ENCODE results near the gene LTB4R2. TPM values are rescaled to one million over a fixed set of nuclear protein-coding genes. Genes with fewer than 3 reads are reported as not detected.

LTB4R2 gene
- polyA plus RNA-seq, 2 of the 4 experiments (the other 2 are of a cell fraction) = 5.8 to 8.6 TPM

DNA sequence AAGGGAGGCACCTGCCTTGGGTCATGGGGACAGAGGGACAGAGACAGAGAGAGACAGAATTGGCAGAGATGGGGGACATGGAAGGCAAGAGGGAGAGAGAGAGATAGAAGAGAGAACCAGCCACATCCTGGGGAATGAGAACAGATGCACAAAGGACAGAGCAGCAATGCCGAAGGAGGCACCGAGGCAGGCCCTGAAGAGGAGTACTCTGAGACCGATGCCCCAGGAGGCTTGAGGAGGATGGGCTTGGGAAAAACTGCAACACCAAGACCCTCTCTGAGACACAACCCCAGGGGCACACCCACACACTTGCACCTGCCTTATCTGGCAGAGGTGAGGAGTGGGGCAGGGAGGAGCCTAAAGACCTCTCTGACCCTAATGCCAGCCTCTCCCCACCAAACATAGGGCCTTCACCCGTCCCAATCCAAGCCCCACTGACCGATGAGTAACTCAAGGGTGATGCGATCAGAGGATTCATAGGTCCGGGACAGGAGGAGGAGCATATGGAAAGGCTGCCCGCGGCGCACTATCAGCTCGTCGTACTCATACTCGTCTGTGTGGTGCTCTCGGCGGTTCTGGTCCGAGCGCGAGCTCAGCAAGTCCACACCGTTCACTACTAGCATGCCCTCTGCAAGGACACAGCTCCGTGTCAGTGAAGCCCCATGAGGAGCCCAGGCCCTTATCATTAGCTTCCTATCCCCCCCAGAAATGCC lies 48.5 kb upstream of the LTB4R2 start:
- H3K27ac ChIP-seq = no peak overlapping the region
- DNase-seq (ENCODE audit: low read depth in 1 of 2, low spot score in 1 of 2) = no peak
- H3K9me3 ChIP-seq = no peaks in the 10 kb centered on the region
- TF ChIP-seq HOXB5 (CRISPR knock-in tag; IDR thresholded peaks at IDR 0.05) = no peak
- TF ChIP-seq JUN (IDR thresholded peaks at IDR 0.05) = no peak
- no peak for TF ChIP-seq RCOR1 (IDR thresholded peaks at IDR 0.05; ENCODE audit: low read depth, low read length)
- TF ChIP-seq CBX2 (IDR thresholded peaks at IDR 0.05; ENCODE audit: borderline replicate concordance, low read depth) = no peak
- TF ChIP-seq GATA3 (IDR thresholded peaks at IDR 0.05; ENCODE audit: borderline replicate concordance) = no peak
- no peak for TF ChIP-seq CHD4 (IDR thresholded peaks at IDR 0.05; ENCODE audit: borderline replicate concordance)
- TF ChIP-seq HOXB13 (CRISPR knock-in tag; IDR thresholded peaks at IDR 0.05; ENCODE audit: low read depth) = no peak
- H3K4me1 ChIP-seq = peaks cover 8% of the 10 kb centered on the region
- WGBS (ENCODE audit: missing lambda C conversion rate) = 87% methylated on average over 20 of the region's 20 CpGs
- H3K4me3 ChIP-seq = no peak overlapping the region
- no peak overlapping the region for H3K4me2 ChIP-seq
- ChIA-PET CTCF (interaction anchor here (1.0 to 34.0 kb wide), 7 partner anchors 8 to 48 kb away, joined by 3 to 469 read pairs (median 4); partner anchors contain the start of genes CHMP4A, CIDEB, DHRS1 and LTB4R), POLR2A (interaction anchor here (2.0 kb wide), 1 partner anchor 10 kb away, joined by 12 read pairs; the partner anchor contains the start of gene RABGGTA)
- no peak for FAIRE-seq
- no peak for ATAC-seq

DNA sequence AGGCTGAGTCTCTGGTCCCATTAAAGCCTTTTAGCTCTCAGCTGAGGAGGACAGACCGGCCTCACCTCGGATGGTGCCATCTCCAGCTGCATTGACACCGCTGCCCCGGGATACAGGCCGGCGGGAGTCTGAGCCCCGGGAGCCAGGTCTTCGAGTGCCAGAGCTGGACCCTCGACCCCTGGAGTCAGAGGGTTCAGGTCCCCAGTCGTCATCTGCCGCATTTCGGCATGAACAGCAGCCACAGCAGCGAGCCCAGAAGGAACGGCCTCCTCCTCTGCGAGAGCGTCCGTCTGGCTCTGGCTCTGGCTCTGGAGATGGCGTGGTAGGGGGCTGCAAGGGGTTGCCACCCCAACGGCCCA lies 48.0 kb upstream of the LTB4R2 start:
- ChIA-PET CTCF (interaction anchor here (1.3 to 34.0 kb wide), 6 partner anchors 9 to 41 kb away, joined by 4 to 469 read pairs (median 8); partner anchors contain the start of genes CIDEB, DHRS1, LTB4R and LTB4R2), POLR2A (interaction anchor here (2.0 kb wide), 1 partner anchor 9 kb away, joined by 12 read pairs; the partner anchor contains the start of gene RABGGTA)
- ATAC-seq (no peak), DNase-seq (ENCODE audit: low read depth in 1 of 2, low spot score in 1 of 2) (no peak), FAIRE-seq (no peak)
- Histone ChIP-seq H3K4me1 (peaks cover 8% of the 10 kb centered on the region), H3K4me2 (no peak overlapping the region), H3K4me3 (no peak overlapping the region), H3K9me3 (no peaks in the 10 kb centered on the region), H3K27ac (no peak overlapping the region)
- 83% methylated on average over 12 of the region's 19 CpGs for WGBS (ENCODE audit: missing lambda C conversion rate)
- TF ChIP-seq TFCP2L1 (CRISPR knock-in tag; IDR thresholded peaks at IDR 0.05) (no peak), SREBF2 (IDR thresholded peaks at IDR 0.05) (no peak), ZNF302 (CRISPR knock-in tag; IDR thresholded peaks at IDR 0.05) (no peak), CBX2 (IDR thresholded peaks at IDR 0.05; ENCODE audit: borderline replicate concordance, low read depth) (no peak), FOSB (CRISPR knock-in tag; IDR thresholded peaks at IDR 0.05) (no peak), SMC3 (IDR thresholded peaks at IDR 0.05) (no peak), MYC (IDR thresholded peaks at IDR 0.05; ENCODE audit: borderline replicate concordance, low read length) (no peak), KDM5A (IDR thresholded peaks at IDR 0.05) (no peak), EHF (CRISPR knock-in tag; IDR thresholded peaks at IDR 0.05) (no peak), HOXA7 (CRISPR knock-in tag; IDR thresholded peaks at IDR 0.05) (no peak), FOSL2 (IDR thresholded peaks at IDR 0.05) (no peak), FOSL2 (CRISPR knock-in tag; IDR thresholded peaks at IDR 0.05) (no peak)
- TF ChIP-seq, protein P1, sequence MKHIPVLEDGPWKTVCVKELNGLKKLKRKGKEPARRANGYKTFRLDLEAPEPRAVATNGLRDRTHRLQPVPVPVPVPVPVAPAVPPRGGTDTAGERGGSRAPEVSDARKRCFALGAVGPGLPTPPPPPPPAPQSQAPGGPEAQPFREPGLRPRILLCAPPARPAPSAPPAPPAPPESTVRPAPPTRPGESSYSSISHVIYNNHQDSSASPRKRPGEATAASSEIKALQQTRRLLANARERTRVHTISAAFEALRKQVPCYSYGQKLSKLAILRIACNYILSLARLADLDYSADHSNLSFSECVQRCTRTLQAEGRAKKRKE (CRISPR knock-in tag; IDR thresholded peaks at IDR 0.05; ENCODE audit: low read depth) = no peak

DNA sequence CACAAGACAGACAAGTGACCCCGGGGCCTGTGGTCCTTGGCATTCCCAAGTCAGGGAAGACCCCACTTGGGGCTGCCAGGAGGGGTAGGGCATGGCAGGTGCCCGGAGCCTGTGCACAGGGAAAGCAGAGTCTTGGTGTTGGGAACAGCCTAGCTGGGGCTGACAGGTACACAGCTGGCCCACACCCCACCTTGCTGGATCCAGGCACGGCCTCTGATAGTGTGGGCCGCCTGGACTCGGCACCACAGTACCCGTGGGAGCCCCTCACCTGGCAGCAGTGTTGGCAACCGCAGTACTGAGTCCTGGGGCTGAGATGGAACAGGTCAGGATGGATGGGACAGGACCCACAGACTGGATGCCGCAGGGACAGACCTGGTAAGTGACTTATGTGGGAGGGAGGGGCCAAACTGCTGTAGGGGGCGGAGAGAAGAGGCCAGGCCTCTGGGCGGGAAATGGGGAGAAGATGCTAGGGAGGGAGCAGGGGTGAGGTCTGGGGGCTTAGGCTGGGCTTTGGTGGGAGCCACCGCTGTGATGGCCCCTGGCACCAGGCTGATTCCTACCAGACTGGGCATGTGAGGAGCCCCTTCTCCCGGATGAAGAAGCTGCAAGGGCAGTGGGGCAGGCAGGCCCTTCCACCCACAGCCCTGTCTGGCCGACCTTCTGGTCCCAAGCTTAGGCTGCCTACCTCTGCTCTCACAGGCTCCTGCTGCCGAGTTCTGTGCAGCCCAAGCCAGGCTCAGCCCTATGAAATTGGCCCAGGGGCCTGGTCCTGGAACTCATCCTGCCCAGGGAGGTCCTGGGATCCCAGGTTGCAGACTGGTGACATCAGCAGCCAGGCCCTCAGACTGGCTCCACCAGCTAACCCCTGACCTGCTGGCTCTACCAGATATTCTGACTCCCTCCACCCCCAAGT lies 46.9 kb upstream of the LTB4R2 start, which contains the start of gene TGM1:
TSS of gene TGM1 (minus strand) at position 357 of the 913 bp plus-strand sequence. CDS start 825 bp downstream, outside the sequence.
- H3K9me3 ChIP-seq = no peaks in the 10 kb centered on the region
- ATAC-seq (peak in 1 of 2 experiments; percentile 32; a peak in 1 of 6 replicates), FAIRE-seq (no peak), DNase-seq (ENCODE audit: low read depth in 1 of 2, low spot score in 1 of 2) (no peak)
- no peak within 1 kb of the TSS for H3K27ac ChIP-seq
- CTCF ChIA-PET = interaction anchor here (0.8 to 34.0 kb wide), 7 partner anchors 8 to 40 kb away, joined by 3 to 469 read pairs (median 4); partner anchors contain the start of genes CIDEB, DHRS1, LTB4R and LTB4R2
- no peak within 1 kb of the TSS for H3K4me3 ChIP-seq
- POLR2A ChIA-PET = no interaction called here
- TF ChIP-seq JUN (IDR thresholded peaks at IDR 0.05) = no peak
- no peak for TF ChIP-seq HOXB13 (CRISPR knock-in tag; IDR thresholded peaks at IDR 0.05; ENCODE audit: low read depth)
- TF ChIP-seq SMC3 (IDR thresholded peaks at IDR 0.05) = no peak
- no peak for TF ChIP-seq CHD2 (IDR thresholded peaks at IDR 0.05; ENCODE audit: low read length, partially characterized antibody)
- no peak for TF ChIP-seq TFCP2L1 (CRISPR knock-in tag; IDR thresholded peaks at IDR 0.05)
- no peak for TF ChIP-seq SREBF2 (IDR thresholded peaks at IDR 0.05)
- TF ChIP-seq JUNB (IDR thresholded peaks at IDR 0.05) = no peak
- TF ChIP-seq NPAS2 (CRISPR knock-in tag; IDR thresholded peaks at IDR 0.05; ENCODE audit: borderline replicate concordance) = no peak
- TF ChIP-seq ZSCAN20 (CRISPR knock-in tag; IDR thresholded peaks at IDR 0.05) = no peak
- WGBS (ENCODE audit: missing lambda C conversion rate) = 82% methylated on average over 13 of the region's 14 CpGs
- H3K4me1 ChIP-seq = peaks cover 8% of the 10 kb centered on the region
- H3K4me2 ChIP-seq = no peak within 1 kb of the TSS
